Gastrocnemius medialis (tissue), 4 donors: ENCODE results near the gene PRKAG1. TPM values are rescaled to one million over a fixed set of nuclear protein-coding genes. Genes with fewer than 3 reads are reported as not detected.

Experiments used
- ATAC-seq, 2 donors: fragments of 150-250 bp; one replicate each; pipeline ENCODE4 v1.9.1; 2016
- DNase-seq, 2 donors: peaks; one replicate each; pipeline ENCODE4 v3.0.0-alpha.2; 2019
- H3K27ac ChIP-seq, 4 donors: fragments of 200-600 bp; sonication (generic); 1 replicate in 1 of 4; 2 replicates in 3 of 4; pipeline ENCODE4 v1.5.1; 2016 to 2018; ENCODE audit warnings: mild to moderate bottlenecking in 2 of 4, moderate library complexity in 1 of 4
- H3K27me3 ChIP-seq, 3 donors: fragments of 200-600 bp; sonication (generic) in 2 of 3; 1 replicate in 1 of 3; 2 replicates in 2 of 3; pipeline versions ENCODE4 v1.5.1 to v1.6.0; 2016 to 2019; ENCODE audit warnings: mild to moderate bottlenecking in 1 of 3, moderate library complexity in 1 of 3
- H3K36me3 ChIP-seq, 2 donors: fragments of 200-600 bp; sonication (generic) in 1 of 2; one replicate each; pipeline ENCODE4 v1.5.1; 2017 to 2018
- H3K4me1 ChIP-seq, 2 donors: fragments of 200-600 bp; sonication (generic) in 1 of 2; one replicate each; pipeline ENCODE4 v1.5.1; 2016 to 2017; ENCODE audit warnings: mild to moderate bottlenecking in 2 of 2
- H3K4me3 ChIP-seq, 4 donors: fragments of 200-600 bp; sonication (generic) in 3 of 4; 1 replicate in 1 of 4; 2 replicates in 3 of 4; pipeline ENCODE4 v1.5.1; 2016 to 2019; ENCODE audit warnings: mild to moderate bottlenecking in 2 of 4
- H3K9me3 ChIP-seq, 3 donors: fragments of 200-600 bp; sonication (generic) in 2 of 3; 1 replicate in 1 of 3; 2 replicates in 2 of 3; pipeline ENCODE4 v1.5.1; 2016 to 2019
- POLR2A ChIP-seq, 2 donors: fragments of 450-650 bp; IDR thresholded peaks; one replicate each; pipeline ENCODE4 v1.6.1; 2017; ENCODE audit warnings: antibody characterized with exemption in 2 of 2, mild to moderate bottlenecking in 2 of 2, moderate library complexity in 2 of 2
- in situ Hi-C, 4 donors: fragments of 200-750 bp; cut with MboI; loops; one replicate each; pipeline versions ENCODE4 v1.15.0 to v1.8.0; 2017; ENCODE audit warnings: low sequenced_read_pairs in 4 of 4
- intact Hi-C: fragments of 100-400 bp; cut with DNase I; formaldehyde crosslinking; loops from one replicate; pipeline ENCODE4 v1.15.1; 2023; ENCODE audit warnings: low total_unique reads
- total RNA-seq, 4 donors: library from RNA; depleted of rRNA; stranded (reverse); fragments of >200 nt; gene quantifications; one replicate each; pipeline versions ENCODE4 v1.1.0 to v1.2.3, GENCODE V29; 2016
- TF ChIP-seq, protein P1 (sequence below), 5 experiments: fragments of 450-650 bp in 3 of 5; fragments of 200-600 bp in 2 of 5; sonication (generic) in 2 of 5; IDR thresholded peaks in 4 of 5; conservative IDR thresholded peaks in 1 of 5; 1 replicate in 4 of 5; 2 replicates in 1 of 5; pipeline ENCODE4 v1.5.1; 2016 to 2019; ENCODE audit warnings: antibody characterized with exemption in 5 of 5, mild to moderate bottlenecking in 3 of 5, moderate library complexity in 3 of 5

The PRKAG1 gene
- total RNA-seq, 4 donors from 2014 or later, result 67.4 to 97.7 (median 83.9) TPM

DNA sequence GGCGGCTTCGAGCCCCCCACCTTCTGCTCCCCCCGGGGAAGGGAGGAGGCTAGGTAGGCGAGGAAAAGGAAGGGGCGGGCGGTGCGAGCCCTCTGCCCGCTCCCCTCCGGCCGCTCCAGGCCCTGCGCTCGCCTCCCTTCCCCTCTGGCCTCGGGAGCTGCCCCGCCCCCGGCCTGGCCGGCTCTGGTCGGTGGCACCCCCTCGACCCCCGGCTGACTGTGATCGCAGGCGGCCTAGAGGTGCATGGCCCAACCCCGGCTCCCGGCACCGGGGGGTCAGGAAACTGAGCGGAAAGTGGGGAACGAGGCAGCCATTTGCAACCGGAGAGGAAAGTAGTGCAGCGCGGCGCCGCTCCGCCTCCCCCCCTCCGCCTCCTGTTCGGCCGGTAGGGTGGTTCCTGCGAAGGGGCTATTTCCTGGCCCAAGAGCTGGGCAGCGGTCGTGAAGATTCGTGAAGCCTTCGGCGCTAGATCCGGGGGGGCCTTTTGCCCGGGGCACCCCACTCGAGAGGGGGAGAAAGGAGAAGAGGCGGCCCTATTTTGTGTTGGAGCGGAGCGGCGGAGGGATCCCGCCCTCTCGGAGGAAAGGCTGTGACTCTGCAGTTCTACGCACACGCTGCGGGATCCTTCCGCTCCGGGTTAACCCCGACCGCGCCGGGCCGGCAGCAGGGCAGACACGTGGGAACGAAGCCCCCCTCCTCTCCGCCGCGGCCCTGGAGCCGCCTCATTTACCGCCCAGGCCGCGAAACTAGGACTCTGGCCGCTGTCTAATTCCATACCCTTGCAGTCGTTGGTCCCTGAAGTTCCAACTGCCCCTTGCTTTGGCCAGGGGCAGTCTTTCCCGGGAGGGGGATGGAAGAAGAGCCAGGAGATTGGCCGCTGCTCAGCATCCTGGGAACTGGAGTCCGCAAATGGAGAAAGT, 41.9 kb upstream of the PRKAG1 start, which contains the start of gene KMT2D:
KMT2D (minus strand) TSS at position 558 of the 920 bp plus-strand sequence. CDS start 5,470 bp downstream, outside the sequence.
- Histone ChIP-seq H3K27me3 (no peaks in the 10 kb centered on the region), H3K27ac (peak within 1 kb of the TSS; percentile 97 to 100 (median 99)), H3K4me1 (peaks cover 41 to 45% of the 10 kb centered on the region in 2 donors), H3K9me3 (no peaks in the 10 kb centered on the region), H3K36me3 (no peaks in the 10 kb centered on the region), H3K4me3 (peak within 1 kb of the TSS; percentile 83 to 100 (median 94))
- TF ChIP-seq, protein P1, sequence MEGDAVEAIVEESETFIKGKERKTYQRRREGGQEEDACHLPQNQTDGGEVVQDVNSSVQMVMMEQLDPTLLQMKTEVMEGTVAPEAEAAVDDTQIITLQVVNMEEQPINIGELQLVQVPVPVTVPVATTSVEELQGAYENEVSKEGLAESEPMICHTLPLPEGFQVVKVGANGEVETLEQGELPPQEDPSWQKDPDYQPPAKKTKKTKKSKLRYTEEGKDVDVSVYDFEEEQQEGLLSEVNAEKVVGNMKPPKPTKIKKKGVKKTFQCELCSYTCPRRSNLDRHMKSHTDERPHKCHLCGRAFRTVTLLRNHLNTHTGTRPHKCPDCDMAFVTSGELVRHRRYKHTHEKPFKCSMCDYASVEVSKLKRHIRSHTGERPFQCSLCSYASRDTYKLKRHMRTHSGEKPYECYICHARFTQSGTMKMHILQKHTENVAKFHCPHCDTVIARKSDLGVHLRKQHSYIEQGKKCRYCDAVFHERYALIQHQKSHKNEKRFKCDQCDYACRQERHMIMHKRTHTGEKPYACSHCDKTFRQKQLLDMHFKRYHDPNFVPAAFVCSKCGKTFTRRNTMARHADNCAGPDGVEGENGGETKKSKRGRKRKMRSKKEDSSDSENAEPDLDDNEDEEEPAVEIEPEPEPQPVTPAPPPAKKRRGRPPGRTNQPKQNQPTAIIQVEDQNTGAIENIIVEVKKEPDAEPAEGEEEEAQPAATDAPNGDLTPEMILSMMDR (IDR thresholded peaks at IDR 0.05 in 4 of 5, conservative IDR thresholded peaks at IDR 0.05 in 1 of 5), result peak; percentile 36 to 83 (median 63)
- peak; percentile 69 to 76 for TF ChIP-seq POLR2A (IDR thresholded peaks at IDR 0.05)
- DNase-seq (peak; percentile 83 to 89), ATAC-seq (peak; percentile 79)
- intact Hi-C loops (loop anchor here (2.0 to 5.0 kb wide), 3 partner anchors 50 to 343 kb away; partner anchors contain the start of genes CCNT1, LMBR1L and TUBA1B), in situ Hi-C loops (loop anchor here in 2 of 4 donors (10.0 kb wide), 2 partner anchors 54 to 174 kb away; partner anchors contain the start of gene LMBR1L (in 2 of the 2))

DNA sequence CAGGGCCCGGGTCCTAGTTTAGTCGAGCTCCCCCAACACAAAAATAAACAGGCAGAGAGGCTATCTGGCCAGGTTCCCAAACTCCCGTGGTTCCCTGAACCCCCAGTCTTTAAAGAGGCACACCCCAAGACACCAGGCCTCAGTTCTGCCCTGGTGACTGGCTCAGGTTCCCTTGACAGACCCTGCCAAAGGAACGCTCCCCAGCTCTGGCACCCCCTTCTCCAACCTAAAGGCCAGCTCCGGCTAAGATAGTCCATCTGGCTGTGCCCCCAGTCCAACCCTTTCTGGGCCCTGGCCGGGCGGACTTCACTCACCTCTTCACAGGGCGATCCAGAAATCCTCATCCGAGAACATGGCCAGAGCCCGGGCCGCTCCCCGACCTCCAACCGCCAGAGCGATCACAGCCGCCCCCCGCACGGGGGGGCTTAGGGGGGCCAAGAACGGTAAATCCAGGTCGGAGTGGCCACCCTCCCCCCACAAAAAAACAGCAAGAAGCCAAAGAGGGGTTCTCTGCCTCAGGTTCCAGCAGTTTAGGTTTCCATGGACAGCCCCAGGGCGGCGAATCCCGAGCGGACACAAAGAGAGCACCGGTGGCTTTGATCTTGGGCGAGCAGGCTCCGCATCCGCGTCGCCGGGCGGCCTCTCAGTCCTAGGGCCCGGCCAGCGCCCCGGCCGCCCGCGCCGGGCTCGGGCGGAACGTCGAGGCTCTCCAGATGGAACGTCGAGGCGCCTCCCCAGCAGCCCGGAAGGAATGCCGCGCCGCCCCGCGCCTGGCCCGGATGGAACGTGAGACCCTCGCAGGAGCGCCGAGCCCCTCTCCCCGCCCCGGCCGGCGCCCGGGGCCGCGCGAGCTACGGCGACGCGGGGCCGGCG, 41.0 kb upstream of the PRKAG1 start:
- H3K36me3 ChIP-seq, result peaks cover 0 to 6% of the 10 kb centered on the region in 2 donors
- in situ Hi-C loops, result loop anchor here in 2 of 4 donors (10.0 kb wide), 2 partner anchors 55 to 175 kb away; partner anchors contain the start of gene LMBR1L (in 2 of the 2)
- H3K4me3 ChIP-seq, result peak overlapping the region; percentile 83 to 100 (median 94)
- no peaks in the 10 kb centered on the region for H3K9me3 ChIP-seq
- peak overlapping the region; percentile 97 to 100 (median 99) for H3K27ac ChIP-seq
- TF ChIP-seq, protein P1 (IDR thresholded peaks at IDR 0.05 in 4 of 5, conservative IDR thresholded peaks at IDR 0.05 in 1 of 5), result no peak
- TF ChIP-seq POLR2A (IDR thresholded peaks at IDR 0.05), result no peak
- peaks cover 49 to 53% of the 10 kb centered on the region in 2 donors for H3K4me1 ChIP-seq
- ATAC-seq, result peak; percentile 7 to 25
- intact Hi-C loops, result loop anchor here (2.0 to 5.0 kb wide), 3 partner anchors 51 to 342 kb away; partner anchors contain the start of genes CCNT1, LMBR1L and TUBA1B
- no peak for DNase-seq
- no peaks in the 10 kb centered on the region for H3K27me3 ChIP-seq

DNA sequence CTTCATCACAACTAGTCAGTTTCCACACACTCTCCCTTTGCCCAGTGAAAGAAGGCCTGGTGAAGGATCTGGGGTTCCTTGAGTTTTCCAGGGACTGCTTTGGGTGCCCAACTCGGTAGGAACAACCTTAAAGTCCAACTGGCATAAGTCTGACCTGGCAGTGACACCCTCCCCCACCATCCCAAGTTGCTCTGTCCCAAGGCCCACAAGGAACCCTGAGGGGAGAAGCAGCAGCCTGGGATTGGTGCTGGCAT, 40.4 kb upstream of the PRKAG1 start:
- peak overlapping the region; percentile 97 to 100 (median 99) for H3K27ac ChIP-seq
- ATAC-seq, result no peak
- intact Hi-C loops, result no loop called here

More for the DNA sequence above, 40.4 kb upstream of the PRKAG1 start:
- TF ChIP-seq, protein P1 (IDR thresholded peaks at IDR 0.05 in 4 of 5, conservative IDR thresholded peaks at IDR 0.05 in 1 of 5), result no peak
- TF ChIP-seq POLR2A (IDR thresholded peaks at IDR 0.05), result no peak
- Histone ChIP-seq H3K27me3 (no peaks in the 10 kb centered on the region), H3K4me1 (peaks cover 49 to 53% of the 10 kb centered on the region in 2 donors), H3K36me3 (peaks cover 0 to 11% of the 10 kb centered on the region in 2 donors), H3K9me3 (no peaks in the 10 kb centered on the region), H3K4me3 (peak overlapping the region; percentile 83 to 100 (median 94))
- no peak for DNase-seq
- in situ Hi-C loops, result no loop called here
